ENCODE measurements around the gene IVD. TPM values are rescaled to one million over a fixed set of nuclear protein-coding genes. Genes with fewer than 3 reads are reported as not detected.

IVD gene
- total RNA-seq (2014; rRNA removed) (58.9 and 59.4 TPM in 2 replicates), Bru-seq, nascent RNA (percentile 94 among the genes with signal in this experiment), BruChase-seq, experiment 1, labeled RNA remaining after a 6-hour chase (percentile 91 among the genes with signal in this experiment), BruChase-seq, experiment 2, labeled RNA remaining after a 2-hour chase (percentile 95 among the genes with signal in this experiment)
- long read RNA-seq, transcript IVD-206 (12 exons, 1,809 nt): major isoform, 43 of 144 reads
- long read RNA-seq, partial matches to known transcripts: 40 of 144 reads
- long read RNA-seq, other reads (novel, unspliced or antisense): 59 of 144 reads

DNA sequence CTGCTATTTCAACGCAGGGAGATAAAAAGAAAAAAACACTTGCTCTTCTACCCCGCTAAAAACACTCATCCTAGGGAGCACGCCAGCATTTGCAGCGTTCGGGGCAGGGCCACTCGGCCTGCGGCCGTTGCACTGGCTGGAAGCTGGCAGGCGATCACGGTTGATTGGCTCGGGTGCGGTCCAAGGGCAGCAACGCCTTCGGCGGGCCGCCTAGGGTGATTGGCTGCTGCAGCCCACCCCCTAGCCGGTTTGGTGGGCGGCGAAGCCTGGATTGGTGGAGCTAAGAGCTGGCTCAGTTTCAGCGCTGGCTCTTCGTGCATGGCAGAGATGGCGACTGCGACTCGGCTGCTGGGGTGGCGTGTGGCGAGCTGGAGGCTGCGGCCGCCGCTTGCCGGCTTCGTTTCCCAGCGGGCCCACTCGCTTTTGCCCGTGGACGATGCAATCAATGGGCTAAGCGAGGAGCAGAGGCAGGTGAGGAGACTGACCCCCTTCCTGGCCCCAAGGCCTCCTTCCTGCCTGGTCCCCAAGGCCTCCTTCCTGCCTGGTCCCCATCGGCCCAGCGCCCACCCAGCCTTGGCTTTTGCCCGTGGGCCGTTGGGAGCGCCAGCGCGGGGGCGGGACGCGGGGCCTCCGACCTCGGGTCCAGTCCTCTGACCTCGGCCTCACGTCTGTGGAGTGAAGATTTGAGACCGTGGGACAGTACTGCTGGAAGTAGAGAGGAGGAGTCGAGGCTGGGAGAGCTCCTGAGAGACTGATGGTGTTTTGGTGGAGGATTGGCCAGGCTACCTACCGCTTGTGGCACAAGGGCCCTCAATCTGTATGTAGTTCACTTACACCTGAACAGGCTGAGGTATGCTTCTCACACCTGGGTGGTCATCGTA lies at the start of gene IVD:
Gene IVD, plus strand, starts transcription at position 295 of the 881 bp plus-strand sequence. Its CDS starts 33 bp downstream, at position 328.
- peaks cover 11% of the 10 kb centered on the region for H3K36me3 ChIP-seq (ENCODE audit: low read depth, low read length)
- no peaks in the 10 kb centered on the region for H4K20me1 ChIP-seq (ENCODE audit: low read length)
- H3K79me2 ChIP-seq (ENCODE audit: low read length): peaks cover 33% of the 10 kb centered on the region
- POLR2A ChIA-PET (ENCODE audit: unreplicated experiment): interaction anchor here (0.6 to 1.0 kb wide), 5 partner anchors 23 to 159 kb away, joined by 3 to 5 read pairs (median 4); partner anchors contain the start of genes CCDC32 and KNSTRN
- intact Hi-C loops (cut with micrococcal nuclease): loop anchor here (1.0 to 5.0 kb wide), 2 partner anchors 23 to 63 kb away; partner anchors contain the start of genes CCDC9B and KNSTRN
- peak within 1 kb of the TSS; percentile 93 for H3K4me2 ChIP-seq (ENCODE audit: low read length)
- H3K4me1 ChIP-seq (ENCODE audit: insufficient read depth, low read length): peaks cover 21% of the 10 kb centered on the region
- H3K27me3 ChIP-seq (ENCODE audit: low read length): no peaks in the 10 kb centered on the region
- peak within 1 kb of the TSS; percentile 92 for H3K4me3 ChIP-seq (ENCODE audit: low read length)
- H3K9me3 ChIP-seq (ENCODE audit: low read length): no peaks in the 10 kb centered on the region
- peak within 1 kb of the TSS; percentile 91 for H3K9ac ChIP-seq (ENCODE audit: low read length)
- H2AFZ ChIP-seq (ENCODE audit: low read length): peak within 1 kb of the TSS; percentile 81
- H3K9me2 ChIP-seq (replicated peaks; ENCODE audit: low read length): no peaks in the 10 kb centered on the region
- BruUV-seq (replicated peaks): no TSS peak
- ATAC-seq: peak; percentile 98
- no peaks in the 10 kb centered on the region for H3F3A ChIP-seq (ENCODE audit: low read length, unreplicated experiment)
- CTCF ChIA-PET: interaction anchor here (0.5 kb wide), 1 partner anchor 15 kb away, joined by 3 read pairs; no protein-coding TSS in a partner anchor
- peak within 1 kb of the TSS; percentile 55 for H3K27ac ChIP-seq (ENCODE audit: low read length)
- peak; percentile 98 for DNase-seq
- TF ChIP-seq CTCF (conservative IDR thresholded peaks at IDR 0.05; ENCODE audit: low read depth, low read length) (no peak), EZH2 (IDR thresholded peaks at IDR 0.05; ENCODE audit: low read length, unreplicated experiment) (no peak), EZH2phosphoT487 (IDR thresholded peaks at IDR 0.05; ENCODE audit: borderline replicate concordance, low read length) (no peak)

- Histone ChIP-seq H3K4me2 (ENCODE audit: low read length) (no peak overlapping the region), H3K27ac (ENCODE audit: low read length) (no peak overlapping the region), H2AFZ (ENCODE audit: low read length) (no peak overlapping the region), H3K36me3 (ENCODE audit: low read depth, low read length) (no peaks in the 10 kb centered on the region), H3K79me2 (ENCODE audit: low read length) (no peaks in the 10 kb centered on the region), H3K27me3 (ENCODE audit: low read length) (no peaks in the 10 kb centered on the region), H3K4me3 (ENCODE audit: low read length) (no peak overlapping the region), H3F3A (ENCODE audit: low read length, unreplicated experiment) (no peaks in the 10 kb centered on the region), H4K20me1 (ENCODE audit: low read length) (no peaks in the 10 kb centered on the region), H3K9me2 (replicated peaks; ENCODE audit: low read length) (no peaks in the 10 kb centered on the region), H3K9ac (ENCODE audit: low read length) (no peak overlapping the region), H3K4me1 (ENCODE audit: insufficient read depth, low read length) (peaks cover 8% of the 10 kb centered on the region; the same call in 1 of the 2 replicates), H3K9me3 (ENCODE audit: low read length) (no peaks in the 10 kb centered on the region)
- DNase-seq: no peak
- ChIA-PET CTCF (interaction anchor here (0.7 kb wide), 1 partner anchor 16 kb away, joined by 3 read pairs; no protein-coding TSS in a partner anchor), POLR2A (ENCODE audit: unreplicated experiment) (no interaction called here)
- BruUV-seq (replicated peaks): no TSS peak
- TF ChIP-seq EZH2phosphoT487 (IDR thresholded peaks at IDR 0.05; ENCODE audit: borderline replicate concordance, low read length) (no peak), EZH2 (IDR thresholded peaks at IDR 0.05; ENCODE audit: low read length, unreplicated experiment) (no peak), CTCF (conservative IDR thresholded peaks at IDR 0.05; ENCODE audit: low read depth, low read length) (no peak)
- intact Hi-C loops (cut with micrococcal nuclease): no loop called here
- no peak for ATAC-seq
These were observed 49.5 kb upstream of the IVD start for GRCh38 chr15:40355976-40356585.

All from PC-3 (cell line).